GM18499 (cell line): ENCODE data around the gene FYN.

Source experiments
- ATAC-seq: cut with Tn5 transposase; IDR thresholded peaks from one replicate; pipeline ENCODE4 v1.9.1; 2021; ENCODE audit warnings: moderate number of reproducible peaks; ENCODE audit not compliant: insufficient read depth, unreplicated experiment

FYN gene

DNA sequence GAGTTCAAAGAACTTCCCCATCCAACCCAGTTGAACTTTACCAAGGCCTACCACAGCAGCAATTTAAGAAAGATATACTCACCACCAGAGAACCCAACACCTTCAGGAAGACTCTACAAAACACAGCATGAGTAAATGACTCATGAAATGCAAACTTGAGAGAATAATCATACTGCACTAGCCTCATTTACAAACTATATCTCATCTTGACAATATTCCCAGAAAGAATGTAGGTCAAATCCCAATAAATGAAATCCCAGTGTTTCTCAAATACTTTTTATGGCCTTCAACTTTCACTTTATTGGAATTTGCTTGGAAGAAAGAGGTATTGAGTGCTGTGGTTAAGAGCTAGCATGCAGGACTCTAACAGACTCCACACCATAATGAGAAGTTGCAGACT, 60.0 kb downstream of the FYN start:
- no peak for ATAC-seq

DNA sequence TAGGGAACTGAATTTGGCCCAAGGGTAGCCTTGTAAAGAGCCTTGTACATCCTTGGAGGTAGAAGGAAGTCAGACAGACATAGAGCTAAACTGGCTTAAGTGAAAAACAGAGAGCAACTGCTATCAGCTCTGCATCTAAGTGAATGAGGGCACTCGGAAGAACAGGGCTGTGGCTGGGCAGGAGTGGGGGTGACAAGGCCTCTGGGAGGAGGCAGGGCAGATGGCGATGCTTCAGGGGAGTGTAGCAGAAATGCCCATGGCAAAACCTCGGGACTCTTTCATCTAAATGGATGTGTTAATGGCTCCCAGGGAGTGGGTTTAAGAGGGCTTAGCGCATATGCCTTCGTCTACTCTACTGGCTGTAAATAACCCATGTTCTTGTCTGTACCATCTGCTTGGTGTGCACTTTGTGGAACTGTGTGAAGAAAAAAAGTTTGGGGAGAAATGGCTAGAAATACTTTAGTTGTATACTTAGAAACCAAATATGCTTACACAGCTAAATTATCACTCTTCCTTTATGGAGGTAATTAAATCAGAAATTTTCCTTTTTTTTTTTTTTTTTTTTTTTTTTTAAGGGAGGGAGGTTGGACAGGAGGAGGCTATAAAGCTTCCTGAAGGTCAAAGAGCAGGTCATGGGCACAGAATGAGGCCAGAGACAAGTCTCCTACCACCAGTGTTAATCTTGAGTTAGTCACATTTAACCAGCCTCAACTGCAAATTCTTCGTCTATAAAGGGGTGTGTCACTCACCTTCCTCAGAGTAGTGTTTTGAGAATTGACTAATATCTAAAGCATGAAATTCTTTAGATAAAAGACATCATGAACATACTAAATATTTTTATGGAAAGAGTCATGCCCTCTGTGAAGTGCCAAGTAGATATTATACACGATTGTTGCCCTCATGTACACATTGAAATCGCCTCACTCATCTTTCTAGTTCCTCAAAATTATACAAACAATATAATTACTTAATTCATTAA, 60.9 kb downstream of the FYN start:
- no peak for ATAC-seq

DNA sequence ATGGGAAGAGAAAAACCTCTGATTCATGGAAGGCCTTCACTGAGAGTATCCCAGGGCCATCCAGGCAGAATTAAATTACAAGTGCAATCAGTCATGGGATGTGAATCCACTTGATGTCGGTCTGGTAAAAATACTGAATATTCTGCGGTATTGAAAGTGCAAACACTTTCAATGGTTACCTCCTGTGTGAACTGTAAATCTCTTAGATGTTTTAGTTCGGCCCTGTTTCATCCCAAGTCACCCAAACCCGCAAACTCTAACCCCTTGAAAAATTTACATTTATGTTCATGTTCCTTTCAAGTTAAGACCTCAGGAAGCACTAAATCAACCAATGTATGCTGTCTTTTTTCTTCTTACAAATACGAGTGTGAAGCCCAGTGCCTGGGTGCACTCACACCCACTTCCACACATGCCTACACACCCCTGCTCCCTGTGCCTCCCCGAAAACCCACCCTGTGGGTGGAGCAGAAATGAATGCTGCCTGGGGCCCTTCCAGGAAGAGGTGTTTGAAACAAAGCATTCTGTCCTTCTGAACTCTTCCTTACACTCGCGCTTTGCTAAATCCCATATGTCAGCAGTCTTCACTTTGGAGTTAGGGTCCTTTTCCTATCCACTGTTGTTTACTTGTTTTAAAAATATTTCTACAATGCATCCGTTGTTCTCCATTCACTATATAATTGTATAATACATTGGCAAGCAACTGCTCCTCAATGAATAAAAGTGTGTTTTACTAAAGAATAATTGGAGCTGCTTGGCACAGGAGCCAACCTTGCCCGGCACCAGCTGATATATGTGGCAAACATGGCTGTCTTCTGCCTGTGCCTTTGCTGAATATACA, 62.7 kb downstream of the FYN start:
- ATAC-seq: no peak

- no peak for ATAC-seq
Observed at GRCh38 chr6:111809766-111810165, 63.5 kb downstream of the FYN start.

GRCh38 chr6:111809264-111809663, 64.0 kb downstream of the FYN start:
- ATAC-seq: no peak

GRCh38 chr6:111808493-111808892, 64.8 kb downstream of the FYN start:
- ATAC-seq: no peak

GRCh38 chr6:111806561-111807497, 66.4 kb downstream of the FYN start:
- no peak for ATAC-seq

DNA sequence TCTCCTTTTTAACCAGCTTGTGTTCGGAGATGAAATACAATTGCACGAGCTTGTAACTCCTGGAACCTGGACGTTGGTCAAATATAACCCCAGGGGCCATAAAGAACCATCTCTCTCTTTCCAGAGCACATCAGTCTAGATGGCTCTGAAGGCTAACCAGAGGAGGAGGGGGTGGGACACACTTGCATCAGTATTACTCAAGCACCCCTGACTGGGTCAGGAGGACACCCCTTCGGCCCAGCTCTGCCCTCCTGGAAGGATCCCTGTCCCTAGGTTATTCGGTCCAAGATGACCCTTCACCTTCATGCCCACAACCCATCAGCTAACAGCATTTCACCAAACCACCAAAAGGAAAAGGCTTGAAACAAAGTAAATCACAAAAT, 67.1 kb downstream of the FYN start:
- no peak for ATAC-seq

GRCh38 chr6:111805511-111806164, 67.6 kb downstream of the FYN start:
- no peak for ATAC-seq

DNA sequence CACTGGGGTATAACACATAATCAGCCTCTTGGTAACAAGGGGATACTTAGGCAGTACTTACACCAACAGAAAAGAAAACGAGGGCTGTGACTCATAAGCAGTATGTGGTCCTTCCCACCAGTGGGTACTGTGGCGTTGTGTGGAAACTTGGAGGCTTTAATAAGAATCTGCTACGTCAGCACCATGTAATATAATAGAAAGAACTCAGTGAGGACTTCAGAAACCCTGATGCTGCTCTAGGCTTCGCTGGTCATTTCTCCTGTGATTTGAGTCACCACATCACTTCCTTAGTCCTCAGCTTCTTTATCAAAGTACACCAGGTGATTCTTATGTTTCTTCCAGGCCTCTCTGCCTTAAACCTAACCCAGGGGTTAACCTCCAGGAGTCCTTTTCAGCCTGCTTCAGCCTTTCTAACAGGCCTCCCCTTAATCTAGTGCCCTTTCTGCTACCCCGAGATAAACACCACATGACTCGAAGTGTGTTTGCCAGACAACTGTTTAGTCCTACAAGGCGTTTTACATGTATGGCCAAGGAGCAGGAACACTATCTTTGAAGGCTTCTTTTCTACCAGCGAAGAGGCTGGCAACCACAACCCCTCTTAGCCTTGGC, 68.5 kb downstream of the FYN start:
- peak; percentile 69 for ATAC-seq

- no peak for ATAC-seq
Observed at GRCh38 chr6:111803804-111804203, 69.4 kb downstream of the FYN start.

GRCh38 chr6:111803371-111803770, 69.9 kb downstream of the FYN start:
- no peak for ATAC-seq

- no peak for ATAC-seq
Observed at GRCh38 chr6:111802720-111803330, 70.4 kb downstream of the FYN start.

- no peak for ATAC-seq
Observed at GRCh38 chr6:111802015-111802414, 71.2 kb downstream of the FYN start.

- no peak for ATAC-seq
Observed at GRCh38 chr6:111800821-111801220, 72.4 kb downstream of the FYN start.

GRCh38 chr6:111800259-111800765, 72.9 kb downstream of the FYN start:
- no peak for ATAC-seq

- no peak for ATAC-seq
Observed at GRCh38 chr6:111799576-111800258, 73.5 kb downstream of the FYN start.

DNA sequence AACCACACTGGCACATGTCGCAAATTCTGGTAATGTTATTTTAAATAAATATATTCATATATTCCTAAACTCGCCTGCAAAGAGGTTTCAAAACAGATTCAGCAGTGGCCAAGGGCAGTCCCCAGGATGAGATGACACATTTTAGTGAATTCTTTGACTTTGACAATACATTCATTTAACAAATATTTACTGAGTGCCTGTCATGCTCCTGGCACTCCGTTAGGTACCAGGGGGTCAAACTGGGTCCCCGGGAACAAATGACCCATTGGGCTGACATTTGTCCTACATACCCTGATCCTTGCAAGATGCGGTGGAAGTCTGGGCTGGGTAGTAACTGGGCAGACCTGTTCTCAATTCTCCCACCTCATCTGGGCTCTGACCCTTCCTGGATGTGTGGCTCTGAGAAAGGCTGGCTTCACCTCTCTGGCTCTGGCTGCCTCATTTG, 74.9 kb downstream of the FYN start:
- no peak for ATAC-seq
